SK-N-SH treated with all-trans-retinoic acid at 6 μM for 48 hours (cell line): Measurements from ENCODE around the gene UCHL3.

Source experiments
- ATAC-seq: fragments of 200-7000 bp; cut with Tn5 transposase; 3 replicates; pipeline ENCODE4 v1.9.1; 2020; ENCODE audit warnings: mild to moderate bottlenecking, moderate library complexity
- ARNTL ChIP-seq: fragments of 450-650 bp; formaldehyde crosslinking; IDR thresholded peaks from 2 replicates; pipeline ENCODE4 v1.5.0; 2020; ENCODE audit warnings: low read depth, mild to moderate bottlenecking, moderate library complexity, borderline replicate concordance
- BACH2 ChIP-seq: fragments of 250-450 bp; sonication (Bioruptor Pico); IDR thresholded peaks from 2 replicates; pipeline ENCODE4 v1.9.0; 2021; ENCODE audit warnings: mild to moderate bottlenecking, borderline replicate concordance
- CREB5 ChIP-seq: fragments of 250-450 bp; sonication (Bioruptor Pico); IDR thresholded peaks from 2 replicates; pipeline ENCODE4 v1.5.1; 2020; ENCODE audit warnings: low read depth, mild to moderate bottlenecking, moderate library complexity
- CSDC2 ChIP-seq: fragments of 250-450 bp; sonication (Bioruptor Pico); IDR thresholded peaks from 2 replicates; pipeline ENCODE4 v1.5.0; 2020; ENCODE audit warnings: mild to moderate bottlenecking, moderate library complexity
- CSRNP3 ChIP-seq: fragments of 250-450 bp; sonication (Bioruptor Pico); IDR thresholded peaks from 2 replicates; pipeline ENCODE4 v1.5.1; 2021; ENCODE audit warnings: mild to moderate bottlenecking, moderate library complexity
- ESRRG ChIP-seq: fragments of 250-450 bp; sonication (Bioruptor Pico); IDR thresholded peaks from 2 replicates; pipeline ENCODE4 v1.6.1; 2021; ENCODE audit warnings: mild to moderate bottlenecking
- GLIS3 ChIP-seq: fragments of 250-450 bp; sonication (Bioruptor Pico); IDR thresholded peaks from 2 replicates; pipeline ENCODE4 v1.5.0; 2020; ENCODE audit warnings: mild to moderate bottlenecking, moderate library complexity
- ISL1 ChIP-seq: fragments of 250-450 bp; sonication (Bioruptor Pico); IDR thresholded peaks from 2 replicates; pipeline ENCODE4 v2.1.2; 2022; ENCODE audit warnings: mild to moderate bottlenecking, moderate library complexity
- OSR1 ChIP-seq: fragments of 250-450 bp; sonication (Bioruptor Pico); IDR thresholded peaks from 2 replicates; pipeline ENCODE4 v1.8.0; 2022; ENCODE audit warnings: moderate library complexity, mild to moderate bottlenecking, inconsistent platforms
- PATZ1 ChIP-seq: fragments of 250-450 bp; sonication (Bioruptor Pico); IDR thresholded peaks from 2 replicates; pipeline ENCODE4 v1.8.0; 2020; ENCODE audit warnings: mild to moderate bottlenecking, moderate library complexity, borderline replicate concordance
- PPARA ChIP-seq: fragments of 250-450 bp; sonication (Bioruptor Pico); IDR thresholded peaks from 2 replicates; pipeline ENCODE4 v1.5.0; 2020; ENCODE audit warnings: mild to moderate bottlenecking, borderline replicate concordance
- RARB ChIP-seq: fragments of 250-450 bp; sonication (Bioruptor Pico); IDR thresholded peaks from 2 replicates; pipeline ENCODE4 v1.8.0; 2021; ENCODE audit warnings: mild to moderate bottlenecking, moderate library complexity
- SNAI2 ChIP-seq: fragments of 250-450 bp; sonication (Bioruptor Pico); IDR thresholded peaks from 2 replicates; pipeline ENCODE4 v1.5.0; 2020; ENCODE audit warnings: mild to moderate bottlenecking, moderate library complexity
- TCF4 ChIP-seq: fragments of 250-450 bp; sonication (Bioruptor Pico); IDR thresholded peaks from 2 replicates; pipeline ENCODE4 v1.8.0; 2021; ENCODE audit warnings: mild to moderate bottlenecking, moderate library complexity, borderline replicate concordance
- TOX ChIP-seq: fragments of 250-450 bp; sonication (Bioruptor Pico); IDR thresholded peaks from 2 replicates; pipeline ENCODE4 v1.8.0; 2021; ENCODE audit warnings: mild to moderate bottlenecking, moderate library complexity, borderline replicate concordance
- TSHZ2 ChIP-seq: fragments of 250-450 bp; sonication (Bioruptor Pico); IDR thresholded peaks from 2 replicates; pipeline ENCODE4 v1.5.0; 2020; ENCODE audit warnings: mild to moderate bottlenecking, moderate library complexity
- ZC3H10 ChIP-seq: fragments of 250-450 bp; sonication (Bioruptor Pico); IDR thresholded peaks from 2 replicates; pipeline ENCODE4 v1.5.1; 2021; ENCODE audit warnings: mild to moderate bottlenecking, moderate library complexity
- ZFP3 ChIP-seq: fragments of 250-450 bp; sonication (Bioruptor Pico); IDR thresholded peaks from 2 replicates; pipeline ENCODE4 v1.5.0; 2020; ENCODE audit warnings: mild to moderate bottlenecking, moderate library complexity
- ZFP30 ChIP-seq: fragments of 450-650 bp; formaldehyde crosslinking; IDR thresholded peaks from 2 replicates; pipeline ENCODE4 v1.5.0; 2022; ENCODE audit warnings: mild to moderate bottlenecking, moderate library complexity
- ZNF70 ChIP-seq: fragments of 450-650 bp; formaldehyde crosslinking; IDR thresholded peaks from 2 replicates; pipeline ENCODE4 v1.5.0; 2020; ENCODE audit warnings: mild to moderate bottlenecking, moderate library complexity

Gene UCHL3

GRCh38 chr13:75643693-75644092 lies 94.1 kb downstream of the UCHL3 start:
- TF ChIP-seq CSRNP3 (CRISPR knock-in tag) (no peak), ISL1 (CRISPR knock-in tag) (peak; percentile 35; the same call in 1 of the 2 replicates)
- peak; percentile 88 for ATAC-seq

- no peak for TF ChIP-seq ZC3H10 (CRISPR knock-in tag)
- no peak for TF ChIP-seq OSR1 (CRISPR knock-in tag)
- no peak for TF ChIP-seq SNAI2 (CRISPR knock-in tag)
- TF ChIP-seq TOX (CRISPR knock-in tag) = no peak
- TF ChIP-seq PATZ1 = no peak
- TF ChIP-seq, all 23 proteins: peak for 0
- peak; percentile 41 for ATAC-seq
Measured at GRCh38 chr13:75645141-75645540, 95.5 kb downstream of the UCHL3 start.

- no peak for ATAC-seq
- TF ChIP-seq TSHZ2 = no peak
- TF ChIP-seq PPARA (CRISPR knock-in tag) = no peak
- no peak for TF ChIP-seq BACH2 (CRISPR knock-in tag)
- TF ChIP-seq CREB5 (CRISPR knock-in tag) = no peak
- TF ChIP-seq ARNTL (CRISPR knock-in tag) = no peak
- TF ChIP-seq TCF4 (CRISPR knock-in tag) = no peak
- TF ChIP-seq, all 23 proteins: peak for 0
Measured at GRCh38 chr13:75647126-75647784, 97.7 kb downstream of the UCHL3 start.

- ATAC-seq = no peak
- TF ChIP-seq CSRNP3 (CRISPR knock-in tag) (no peak), GLIS3 (no peak), BACH2 (CRISPR knock-in tag) (no peak), ZC3H10 (CRISPR knock-in tag) (no peak), ZFP3 (CRISPR knock-in tag) (no peak), CSDC2 (CRISPR knock-in tag) (no peak), TCF4 (CRISPR knock-in tag) (no peak), ZNF70 (CRISPR knock-in tag) (no peak), CREB5 (CRISPR knock-in tag) (no peak), RARB (CRISPR knock-in tag) (no peak), ESRRG (CRISPR knock-in tag) (no peak), ZFP30 (CRISPR knock-in tag) (no peak), PATZ1 (no peak), SNAI2 (CRISPR knock-in tag) (no peak), TOX (CRISPR knock-in tag) (no peak)
Measured at GRCh38 chr13:75648446-75648845, 98.9 kb downstream of the UCHL3 start.
